Lower leg skin (tissue), 3 donors: ENCODE results near the gene CCDC191.

ENCODE experiments used
- POLR2A ChIP-seq, 2 donors: fragments of 450-650 bp; IDR thresholded peaks; one replicate each; pipeline ENCODE4 v1.6.1; 2016 to 2017; ENCODE audit warnings: antibody characterized with exemption in 2 of 2, mild to moderate bottlenecking in 1 of 2, moderate library complexity in 1 of 2
- TF ChIP-seq, protein P1 (sequence below), 3 donors: fragments of 450-650 bp; IDR thresholded peaks; one replicate each; pipeline ENCODE4 v1.5.1; 2016; ENCODE audit warnings: antibody characterized with exemption in 3 of 3, mild to moderate bottlenecking in 3 of 3, moderate library complexity in 2 of 3

DNA sequence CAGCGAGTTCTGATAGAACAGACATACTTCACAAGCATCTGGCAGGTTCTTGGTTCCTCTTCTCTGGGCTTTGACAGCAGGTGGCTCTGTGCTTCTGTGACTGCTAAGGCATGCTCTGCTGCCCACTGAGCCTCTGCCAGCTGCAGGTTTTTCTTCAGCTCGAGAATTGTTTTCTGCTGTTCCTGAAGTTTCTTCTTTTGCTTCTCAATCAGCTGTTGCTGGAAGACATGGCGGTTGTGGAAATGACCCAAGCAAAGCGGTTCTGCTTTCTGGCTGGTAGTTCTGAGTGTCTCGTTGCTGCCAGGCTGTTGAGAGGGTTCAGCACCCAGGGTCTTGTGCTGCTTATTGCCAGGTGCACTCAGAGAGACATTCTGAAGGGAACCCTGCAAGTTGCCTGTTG, 50.8 kb downstream of the CCDC191 start:
- TF ChIP-seq, protein P1, sequence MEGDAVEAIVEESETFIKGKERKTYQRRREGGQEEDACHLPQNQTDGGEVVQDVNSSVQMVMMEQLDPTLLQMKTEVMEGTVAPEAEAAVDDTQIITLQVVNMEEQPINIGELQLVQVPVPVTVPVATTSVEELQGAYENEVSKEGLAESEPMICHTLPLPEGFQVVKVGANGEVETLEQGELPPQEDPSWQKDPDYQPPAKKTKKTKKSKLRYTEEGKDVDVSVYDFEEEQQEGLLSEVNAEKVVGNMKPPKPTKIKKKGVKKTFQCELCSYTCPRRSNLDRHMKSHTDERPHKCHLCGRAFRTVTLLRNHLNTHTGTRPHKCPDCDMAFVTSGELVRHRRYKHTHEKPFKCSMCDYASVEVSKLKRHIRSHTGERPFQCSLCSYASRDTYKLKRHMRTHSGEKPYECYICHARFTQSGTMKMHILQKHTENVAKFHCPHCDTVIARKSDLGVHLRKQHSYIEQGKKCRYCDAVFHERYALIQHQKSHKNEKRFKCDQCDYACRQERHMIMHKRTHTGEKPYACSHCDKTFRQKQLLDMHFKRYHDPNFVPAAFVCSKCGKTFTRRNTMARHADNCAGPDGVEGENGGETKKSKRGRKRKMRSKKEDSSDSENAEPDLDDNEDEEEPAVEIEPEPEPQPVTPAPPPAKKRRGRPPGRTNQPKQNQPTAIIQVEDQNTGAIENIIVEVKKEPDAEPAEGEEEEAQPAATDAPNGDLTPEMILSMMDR (IDR thresholded peaks at IDR 0.05) = no peak
- TF ChIP-seq POLR2A (IDR thresholded peaks at IDR 0.05) = no peak
